Esophagus muscularis mucosa (tissue), 3 donors: ENCODE data around the gene CNNM2.

Source experiments
- CTCF ChIP-seq, 3 experiments: fragments of 200-600 bp in 2 of 3; fragments of 450-650 bp in 1 of 3; sonication (generic) in 2 of 3; IDR thresholded peaks; one replicate each; pipeline ENCODE4 v1.5.1; 2017 to 2019; ENCODE audit warnings: antibody characterized with exemption in 3 of 3, mild to moderate bottlenecking in 2 of 3, moderate library complexity in 1 of 3
- POLR2A ChIP-seq: fragments of 450-650 bp; IDR thresholded peaks from one replicate; pipeline ENCODE4 v1.6.1; 2017; ENCODE audit warnings: antibody characterized with exemption, moderate library complexity, mild to moderate bottlenecking, low read depth
- POLR2AphosphoS5 ChIP-seq, 2 donors: sonication (generic); formaldehyde crosslinking; IDR thresholded peaks; one replicate each; pipeline ENCODE4 v1.6.1; 2017; ENCODE audit warnings: antibody characterized with exemption in 2 of 2

- TF ChIP-seq POLR2AphosphoS5 (IDR thresholded peaks at IDR 0.05) (no peak), CTCF (IDR thresholded peaks at IDR 0.05) (no peak), POLR2A (no peak)
Measured at GRCh38 chr10:103042129-103042528, 124.0 kb downstream of the CNNM2 start.
